ENCODE data around the gene FAM204A.

FAM204A gene

GRCh38 chr10:118277871-118278270 lies 64.3 kb downstream of the FAM204A start:
- DNase-seq (ENCODE audit: low spot score): no peak

GRCh38 chr10:118276727-118277126 lies 65.4 kb downstream of the FAM204A start:
- no peak for DNase-seq (ENCODE audit: low spot score)

GRCh38 chr10:118276204-118276603 lies 65.9 kb downstream of the FAM204A start:
- no peak for DNase-seq (ENCODE audit: low spot score)

- DNase-seq (ENCODE audit: low spot score): no peak
These were observed 68.5 kb downstream of the FAM204A start for GRCh38 chr10:118273662-118274061.

- DNase-seq (ENCODE audit: low spot score): no peak
These were observed 69.4 kb downstream of the FAM204A start for GRCh38 chr10:118272767-118273166.

- no peak for DNase-seq (ENCODE audit: low spot score)
These were observed 69.9 kb downstream of the FAM204A start for GRCh38 chr10:118272149-118272721.

- DNase-seq (ENCODE audit: low spot score): no peak
These were observed 70.5 kb downstream of the FAM204A start for GRCh38 chr10:118271671-118272070.

- no peak for DNase-seq (ENCODE audit: low spot score)
These were observed 75.9 kb downstream of the FAM204A start for GRCh38 chr10:118266098-118266748.

- no peak for DNase-seq (ENCODE audit: low spot score)
These were observed 77.2 kb downstream of the FAM204A start for GRCh38 chr10:118264838-118265470.

GRCh38 chr10:118264252-118264651 lies 77.9 kb downstream of the FAM204A start:
- DNase-seq (ENCODE audit: low spot score): no peak

- DNase-seq (ENCODE audit: low spot score): no peak
These were observed 79.6 kb downstream of the FAM204A start for GRCh38 chr10:118262538-118262937.

GRCh38 chr10:118259288-118259906 lies 82.7 kb downstream of the FAM204A start:
- DNase-seq (ENCODE audit: low spot score): peak; percentile 22

- DNase-seq (ENCODE audit: low spot score): no peak
These were observed 83.8 kb downstream of the FAM204A start for GRCh38 chr10:118258285-118258684.

GRCh38 chr10:118256825-118257570 lies 85.1 kb downstream of the FAM204A start:
- no peak for DNase-seq (ENCODE audit: low spot score)

GRCh38 chr10:118256209-118256608 lies 85.9 kb downstream of the FAM204A start:
- DNase-seq (ENCODE audit: low spot score): no peak

GRCh38 chr10:118255355-118255754 lies 86.8 kb downstream of the FAM204A start:
- DNase-seq (ENCODE audit: low spot score): no peak

- DNase-seq (ENCODE audit: low spot score): no peak
These were observed 87.5 kb downstream of the FAM204A start for GRCh38 chr10:118254654-118255053.

- no peak for DNase-seq (ENCODE audit: low spot score)
These were observed 88.7 kb downstream of the FAM204A start for GRCh38 chr10:118253397-118253796.

- no peak for DNase-seq (ENCODE audit: low spot score)
These were observed 90.3 kb downstream of the FAM204A start for GRCh38 chr10:118251791-118252190.

- DNase-seq (ENCODE audit: low spot score): no peak
These were observed 92.4 kb downstream of the FAM204A start for GRCh38 chr10:118249714-118250113.
